A172 (cell line): Measurements from ENCODE around the gene PTGDS. TPM values are rescaled to one million over a fixed set of nuclear protein-coding genes. Genes with fewer than 3 reads are reported as not detected.

Experiments used
- DNase-seq: peaks from one replicate; pipeline ENCODE4 v3.0.0-alpha.2; 2015; ENCODE audit warnings: low spot score
- total RNA-seq: library from RNA; depleted of rRNA; stranded (reverse); fragments of >200 nt; shearing (Covaris generic); gene quantifications from 2 replicates; pipeline ENCODE4 v1.2.3, GENCODE V29; 2014; rRNA removed

PTGDS gene
- total RNA-seq, result 1.6 TPM in 1 of 2 replicates, not detected in the other

DNA sequence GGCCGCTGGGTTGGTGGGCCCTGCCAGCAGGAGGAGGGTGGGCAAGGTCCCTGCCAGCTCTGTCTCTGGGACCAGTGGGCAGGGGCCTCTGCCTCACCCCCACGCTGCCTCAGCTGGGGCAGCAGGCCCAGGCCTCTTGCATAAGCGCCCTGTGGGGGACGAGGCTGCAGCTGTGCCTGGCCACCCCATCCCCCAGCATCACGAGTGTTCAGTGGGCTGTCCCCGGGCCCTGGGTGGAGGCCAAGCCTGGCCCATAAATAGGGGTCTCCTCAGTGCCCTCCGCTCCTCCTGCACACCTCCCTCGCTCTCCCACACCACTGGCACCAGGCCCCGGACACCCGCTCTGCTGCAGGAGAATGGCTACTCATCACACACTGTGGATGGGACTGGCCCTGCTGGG, at the start of gene PTGDS:
PTGDS (plus strand) TSS at position 282 of the 400 bp plus-strand sequence; CDS start at position 357, 75 bp downstream.
- DNase-seq, result no peak

DNA sequence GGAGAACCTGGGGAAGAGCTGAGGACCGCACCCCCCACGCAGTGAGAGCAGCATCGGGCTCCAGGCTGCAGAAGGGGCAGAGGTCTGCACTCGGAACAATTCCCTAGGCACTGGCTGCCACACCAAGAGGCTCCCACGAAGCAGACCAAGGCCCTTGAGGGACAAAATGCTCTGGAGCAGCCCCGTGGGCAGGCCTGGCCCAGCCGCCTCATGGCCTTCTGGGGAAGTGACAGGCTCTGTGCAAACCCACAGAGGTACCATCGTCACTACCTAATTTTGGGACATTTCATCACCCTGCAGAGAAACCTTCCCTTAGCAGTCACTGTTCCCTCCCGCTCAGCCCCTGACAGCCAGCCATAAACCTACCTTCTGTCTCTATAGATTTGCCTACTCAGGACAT, 48.7 kb upstream of the PTGDS start:
- DNase-seq, result no peak

DNA sequence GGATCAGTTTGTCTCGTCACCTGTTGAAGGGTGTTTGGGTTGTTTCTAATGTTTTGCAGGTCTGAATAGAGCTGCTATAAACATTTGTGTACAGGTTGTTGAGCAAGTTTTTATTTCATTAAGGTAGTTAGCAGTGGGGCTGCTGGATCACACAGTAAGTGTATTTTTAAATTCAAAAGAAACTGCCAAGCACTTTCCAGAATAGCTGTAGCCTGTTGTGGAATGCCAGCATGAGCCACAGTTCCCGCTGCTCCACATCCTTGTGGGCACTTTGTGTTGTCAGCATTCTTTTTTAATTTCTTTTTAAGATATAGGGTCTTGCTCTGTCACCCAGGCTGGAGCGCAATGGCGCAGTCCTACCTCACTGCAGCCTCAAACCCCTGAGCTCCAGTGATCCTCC, 47.3 kb upstream of the PTGDS start:
- no peak for DNase-seq

DNA sequence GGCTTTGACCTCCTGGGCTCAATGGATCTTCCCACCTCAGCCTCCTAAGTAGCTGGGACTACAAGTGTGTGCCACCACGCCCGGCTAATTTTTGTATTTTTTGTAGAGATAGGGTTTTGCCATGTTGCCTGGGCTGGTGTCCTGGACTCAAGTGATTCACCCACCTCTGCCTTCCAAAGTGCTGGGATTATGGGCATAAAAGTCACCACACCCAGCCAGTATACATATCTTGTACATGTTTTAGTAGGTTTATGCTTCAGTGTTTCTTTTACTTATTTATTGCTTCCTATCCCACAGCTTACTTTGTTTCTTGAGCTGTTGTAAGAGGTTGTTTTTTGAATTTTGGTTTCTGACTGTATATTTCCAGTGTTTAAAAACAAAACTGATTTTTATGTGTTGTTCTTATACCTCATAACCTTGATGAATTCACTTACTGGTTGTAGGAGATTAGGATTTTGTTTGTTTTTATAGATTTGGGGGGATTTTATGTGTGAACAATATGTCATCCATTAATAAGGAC, 45.6 kb upstream of the PTGDS start:
- no peak for DNase-seq

DNA sequence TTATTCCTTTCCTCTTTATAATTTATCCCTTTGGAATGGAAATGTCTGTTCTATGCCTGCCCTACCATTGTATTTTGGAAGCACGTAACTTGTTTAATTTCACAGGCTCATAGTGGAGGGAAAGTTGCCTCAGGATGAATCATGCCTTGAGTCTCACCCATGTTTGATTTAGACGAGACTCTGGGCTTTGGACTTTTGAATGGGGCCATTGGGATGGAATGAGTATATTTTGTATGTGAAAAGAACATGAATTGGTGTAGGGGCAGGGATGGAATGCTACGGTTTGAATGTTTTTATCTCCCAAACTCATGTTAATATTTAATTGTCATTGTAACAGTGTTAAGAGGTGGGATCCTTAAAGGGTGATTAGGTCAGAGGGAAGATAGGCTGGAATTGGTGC, 43.0 kb upstream of the PTGDS start:
- DNase-seq, result no peak

DNA sequence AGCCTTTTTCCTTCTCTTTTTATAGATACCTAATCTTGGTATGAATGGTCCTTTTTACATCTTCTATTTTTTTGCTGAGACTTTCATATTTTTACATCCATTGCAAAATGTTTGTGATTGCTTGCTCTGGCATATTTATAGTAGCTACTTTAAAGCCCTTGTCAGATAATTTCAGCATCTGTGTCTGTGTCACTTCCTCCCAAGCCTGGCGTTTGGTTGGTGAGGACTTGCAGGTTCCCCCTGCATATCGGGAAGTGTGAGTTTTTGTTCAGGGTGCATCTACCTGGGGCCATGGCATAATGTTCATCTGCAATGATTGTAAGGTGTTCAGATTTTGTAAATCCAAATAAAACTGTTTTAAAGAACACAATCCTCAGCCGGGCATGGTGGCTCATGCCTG, 41.7 kb upstream of the PTGDS start:
- no peak for DNase-seq

DNA sequence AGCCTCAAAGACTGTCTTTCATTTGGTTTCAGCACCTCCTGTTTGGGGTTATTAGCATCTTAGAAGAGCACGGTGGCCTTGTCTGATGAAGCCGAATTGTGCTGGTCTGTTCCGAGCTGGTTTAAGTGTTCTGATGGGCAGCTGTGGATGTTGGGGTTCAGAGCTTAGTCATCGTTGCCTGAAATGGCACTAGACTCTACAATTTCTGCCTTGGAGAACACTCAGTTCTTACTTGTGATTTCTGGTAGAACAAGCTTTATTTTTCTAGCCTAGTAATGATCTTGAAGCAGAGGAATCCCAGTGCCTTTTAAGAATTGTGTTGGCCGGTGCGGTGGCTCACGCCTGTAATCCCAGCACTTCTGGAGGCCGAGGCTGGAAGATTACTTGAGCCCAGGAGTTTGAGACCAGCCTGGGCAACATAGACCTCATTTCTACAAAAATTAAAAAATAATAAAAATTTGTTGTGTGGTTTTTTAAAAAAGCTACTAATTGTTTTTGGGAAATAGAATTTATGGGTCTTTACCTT, 40.6 kb upstream of the PTGDS start:
- no peak for DNase-seq

DNA sequence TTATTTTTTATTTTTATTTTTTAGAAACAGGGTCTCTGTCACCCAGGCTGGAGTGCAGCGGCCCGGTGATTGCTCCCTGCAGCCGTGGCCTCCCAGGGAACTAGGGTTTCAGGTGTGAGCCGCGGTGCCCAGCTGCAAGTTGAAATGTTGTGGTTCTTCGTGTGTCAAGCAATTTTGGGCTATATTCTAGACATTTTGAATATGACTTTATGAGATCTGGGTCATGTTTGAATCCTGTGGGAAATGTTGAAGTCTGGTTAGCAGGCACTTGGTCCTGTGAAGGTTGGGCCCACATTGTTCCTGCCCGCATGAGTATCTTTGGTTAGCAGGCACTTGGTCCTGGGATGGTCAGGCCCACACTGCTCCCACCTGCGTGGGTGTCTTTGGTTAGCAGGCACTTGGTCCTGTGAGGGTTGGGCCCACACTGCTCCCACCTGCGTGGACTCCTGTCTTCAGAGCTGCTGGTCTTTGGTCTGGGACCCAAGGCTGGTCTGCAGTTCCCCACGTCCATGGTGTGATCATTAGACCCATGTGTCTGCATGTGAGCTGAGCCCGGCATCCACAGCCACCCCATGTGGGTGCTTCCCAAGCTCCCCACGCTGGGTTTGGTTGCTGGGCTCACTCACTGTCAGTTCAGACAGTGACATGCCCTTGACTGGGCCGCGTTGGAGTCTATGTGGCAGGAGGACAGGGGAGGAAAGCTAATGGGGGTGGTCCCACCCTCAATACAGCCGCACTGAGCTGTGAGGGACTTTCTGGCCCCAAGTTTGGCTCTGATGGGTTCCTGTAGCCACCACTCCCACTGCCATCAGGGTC, 39.9 kb upstream of the PTGDS start:
- no peak for DNase-seq

DNA sequence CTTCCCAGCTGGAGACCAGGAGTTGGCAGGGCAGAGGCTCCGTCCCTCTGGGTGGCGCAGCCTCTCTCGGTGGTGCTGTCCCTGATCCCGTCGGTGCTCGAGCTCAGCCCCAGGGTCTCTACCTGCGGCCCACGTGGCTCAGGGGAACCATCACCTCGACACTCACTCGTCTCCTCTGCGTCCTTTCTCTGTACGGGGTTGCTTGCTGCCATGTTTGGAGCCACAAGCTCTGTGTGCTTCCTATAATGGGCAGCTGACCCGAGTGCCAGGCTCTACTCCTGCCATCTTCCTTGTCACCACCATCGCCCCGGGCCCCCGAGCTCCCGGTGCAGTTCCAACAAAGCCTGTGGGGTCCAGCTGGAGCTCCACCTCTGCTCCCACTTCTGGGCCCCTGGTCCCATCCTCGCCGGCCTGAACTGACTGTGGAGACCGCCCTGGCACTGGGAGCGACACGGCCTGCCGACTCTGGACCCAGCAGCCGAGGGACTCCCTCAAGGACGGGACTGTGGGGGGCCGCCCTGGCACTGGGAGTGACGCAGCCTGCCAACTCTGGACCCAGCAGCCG, 37.8 kb upstream of the PTGDS start:
- DNase-seq, result no peak

DNA sequence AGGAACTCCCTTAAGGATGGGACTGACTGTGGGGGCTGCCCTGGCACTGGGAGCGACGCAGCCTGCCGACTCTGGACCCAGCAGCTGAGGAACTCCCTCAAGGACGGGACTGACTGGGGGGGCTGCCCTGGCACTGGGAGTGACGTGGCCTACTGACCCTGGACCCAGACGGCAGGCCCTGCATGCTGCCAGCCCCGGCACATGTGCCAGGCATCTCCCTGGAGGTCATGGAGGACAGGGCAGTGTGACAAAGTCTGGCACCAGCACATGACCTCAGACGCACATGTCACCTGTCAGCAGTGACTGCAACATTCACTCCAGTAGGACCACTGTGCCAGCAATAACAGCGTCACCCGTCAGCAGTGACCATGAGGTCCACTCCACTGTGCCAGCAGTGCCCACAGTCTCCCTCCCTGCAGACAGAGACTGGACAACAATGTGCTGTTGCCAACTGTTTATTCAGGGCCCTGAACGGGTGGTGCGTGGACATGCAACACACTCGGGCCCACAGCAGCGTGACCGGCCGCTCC, 37.2 kb upstream of the PTGDS start:
- DNase-seq, result no peak

DNA sequence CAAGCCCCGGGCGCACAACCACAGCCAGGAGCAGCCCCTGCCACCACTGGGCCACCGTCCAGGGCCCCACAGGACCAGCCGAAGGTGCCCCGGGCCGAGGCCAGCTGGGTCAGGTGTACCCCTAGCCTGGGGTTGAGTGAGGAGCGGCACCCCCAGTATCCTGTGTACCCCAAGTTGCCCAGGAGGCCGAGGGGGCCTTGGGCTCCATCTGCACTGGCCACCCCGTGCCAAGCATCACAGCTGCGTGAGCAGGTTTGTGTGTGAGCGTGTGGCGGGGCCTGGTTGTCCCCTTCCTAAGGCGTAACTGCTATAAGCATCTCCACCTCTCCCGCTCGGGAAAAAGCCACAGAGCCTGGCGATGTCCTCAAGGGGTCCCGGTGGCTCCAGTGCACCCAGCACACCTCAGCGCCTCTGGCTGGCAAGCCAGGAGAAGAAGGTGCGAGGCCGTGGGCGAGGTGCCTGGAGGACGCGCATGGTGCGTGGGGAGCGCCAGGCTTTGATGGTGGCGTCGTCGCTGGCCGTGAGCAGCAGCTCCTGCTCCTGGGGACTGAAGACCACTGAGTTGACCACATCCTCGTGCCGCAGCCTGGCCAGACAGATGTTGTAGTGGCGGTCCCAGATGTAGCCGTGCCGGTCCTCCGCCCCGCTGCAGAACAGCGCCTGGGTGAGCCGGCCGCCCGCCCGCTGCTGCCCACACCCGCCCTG, 36.6 kb upstream of the PTGDS start:
- no peak for DNase-seq

DNA sequence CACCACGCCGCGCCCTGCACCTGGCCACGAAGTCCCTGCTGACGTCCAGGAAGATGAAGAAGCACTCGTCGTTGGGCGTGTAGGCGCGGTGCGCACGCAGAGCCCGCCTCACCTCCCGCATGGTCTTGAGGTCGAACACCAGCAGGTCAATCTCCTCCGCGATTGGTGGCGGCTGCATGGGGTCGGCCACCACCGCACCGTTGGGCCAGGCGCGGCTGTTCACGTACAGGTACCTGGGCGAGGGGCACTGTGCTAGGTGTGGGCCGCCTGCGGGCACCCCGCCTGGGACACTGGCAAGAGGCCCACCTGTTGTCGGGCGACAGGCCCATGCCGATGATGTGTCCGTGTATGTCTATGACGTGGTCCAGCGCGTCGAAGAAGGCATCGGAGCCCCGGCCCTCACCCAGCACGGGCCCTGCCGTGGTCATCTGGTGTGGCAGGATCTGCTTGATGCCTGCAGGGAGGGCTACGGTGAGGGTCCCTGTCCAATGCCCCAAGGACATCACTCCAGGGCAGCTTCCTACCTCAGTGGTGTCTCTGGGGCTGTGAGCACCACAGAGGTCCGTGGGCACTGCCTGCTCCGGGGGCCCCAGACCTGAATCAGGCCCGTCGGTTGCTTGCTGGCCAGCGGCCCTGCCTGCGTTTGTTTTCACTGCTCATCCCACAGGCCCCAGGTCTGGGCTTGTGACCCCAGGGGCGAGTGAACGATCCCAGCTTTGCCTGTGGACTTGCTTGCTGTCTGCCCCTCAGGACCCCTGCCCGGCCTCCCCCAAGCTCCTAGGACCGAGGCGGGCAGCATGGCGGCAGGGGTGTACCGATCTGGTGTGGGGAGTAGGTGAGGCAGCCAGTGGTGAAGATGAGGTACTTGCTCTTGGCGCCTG, 35.8 kb upstream of the PTGDS start:
- no peak for DNase-seq

DNA sequence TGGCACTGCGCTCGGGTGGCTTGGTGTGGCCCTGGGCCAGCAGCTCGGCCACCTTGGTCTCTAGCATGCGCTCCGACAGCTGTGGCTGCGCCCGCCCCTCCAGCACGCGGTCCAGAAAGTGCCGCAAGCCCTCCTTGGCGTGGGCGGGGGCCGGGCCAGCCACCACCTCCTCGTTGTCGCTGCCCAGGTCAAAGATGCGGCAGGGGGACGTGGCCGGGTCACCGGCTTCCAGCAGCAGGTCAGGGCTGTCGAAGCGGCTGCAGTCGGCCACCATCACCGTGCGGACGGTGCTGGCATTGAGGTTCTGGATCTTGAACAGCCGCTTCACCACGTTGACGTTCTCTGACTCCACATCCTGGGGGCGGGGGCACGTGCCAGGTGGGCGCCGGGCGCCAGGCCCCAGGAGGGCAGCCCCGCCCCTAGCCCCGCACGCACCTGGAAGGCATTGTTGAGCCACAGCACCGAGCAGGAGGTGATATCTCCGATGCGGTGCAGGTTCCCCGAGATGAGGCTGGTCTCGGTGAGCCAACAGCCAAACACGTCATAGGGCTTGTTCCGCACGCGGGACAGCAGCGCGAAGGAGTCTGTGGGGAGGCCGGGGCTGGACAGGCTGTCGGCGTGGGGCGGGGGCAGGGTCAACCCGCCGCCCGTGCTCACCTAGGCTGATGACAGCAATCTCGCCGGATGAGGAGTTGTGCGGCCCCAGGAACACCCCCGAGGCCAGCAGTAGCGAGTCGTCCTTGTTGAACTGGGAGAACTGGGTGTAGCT, 35.0 kb upstream of the PTGDS start:
- DNase-seq, result no peak

DNA sequence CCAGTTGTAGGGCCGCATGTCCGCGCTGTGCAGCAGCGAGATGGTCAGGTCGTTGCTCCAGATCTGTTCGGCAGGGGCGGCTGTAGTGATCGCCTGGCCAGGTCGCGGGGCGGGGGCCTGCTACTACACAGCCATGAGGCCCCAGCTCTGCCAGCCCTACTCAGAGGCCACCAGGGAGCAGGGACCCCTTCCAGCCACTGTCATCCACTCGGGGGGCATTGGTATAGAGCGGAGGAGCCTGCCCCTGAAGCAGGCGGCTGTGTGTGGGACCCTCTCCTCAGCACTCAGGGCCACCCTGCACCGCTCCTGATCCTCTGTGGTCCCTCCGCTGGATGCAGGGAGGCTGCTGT, 34.4 kb upstream of the PTGDS start:
- no peak for DNase-seq

DNA sequence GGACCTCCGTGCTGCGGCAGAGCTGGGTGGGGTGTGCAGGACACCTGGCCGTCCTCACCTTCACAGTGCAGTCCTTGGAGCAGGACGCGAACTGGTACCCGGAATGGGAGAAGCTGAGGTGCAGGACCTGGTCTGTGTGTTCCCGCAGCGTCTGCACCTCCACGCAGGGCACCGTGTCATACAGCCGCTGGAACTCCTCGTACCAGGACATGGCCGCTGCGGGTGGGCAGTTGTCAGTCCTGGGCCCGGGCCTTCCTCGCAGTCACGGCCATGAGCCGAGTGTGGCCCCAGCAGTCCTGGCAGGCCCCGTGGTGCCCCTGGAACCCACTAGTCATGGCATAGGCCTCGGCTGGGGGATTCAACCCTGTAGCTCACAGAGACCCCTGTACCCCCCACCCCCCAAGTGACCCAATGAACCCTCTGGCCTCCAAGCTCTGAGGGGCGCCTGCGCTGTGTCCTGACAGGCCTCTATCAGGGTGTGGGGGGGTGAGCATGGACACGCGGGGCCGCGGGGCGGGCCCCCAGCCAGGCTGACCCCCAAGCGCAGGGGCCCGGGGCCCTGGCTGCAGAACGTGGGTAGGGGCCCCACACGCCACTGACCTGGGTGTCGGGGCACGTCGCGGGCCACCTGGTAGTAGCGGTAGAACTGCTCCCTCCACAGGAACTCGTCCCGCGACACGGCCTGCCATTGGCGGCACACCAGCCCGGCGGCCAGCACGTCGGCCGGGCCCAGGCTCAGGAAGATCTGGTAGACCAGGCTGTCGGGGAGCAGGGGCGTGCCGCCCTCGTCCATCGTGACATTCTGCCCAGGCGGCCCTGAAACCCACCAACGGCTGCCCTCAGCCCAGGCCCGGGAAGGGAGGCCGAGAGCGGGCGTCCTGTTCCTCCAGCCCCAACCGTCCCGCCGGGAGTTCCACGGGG, 33.8 kb upstream of the PTGDS start:
- peak; percentile 46 for DNase-seq

DNA sequence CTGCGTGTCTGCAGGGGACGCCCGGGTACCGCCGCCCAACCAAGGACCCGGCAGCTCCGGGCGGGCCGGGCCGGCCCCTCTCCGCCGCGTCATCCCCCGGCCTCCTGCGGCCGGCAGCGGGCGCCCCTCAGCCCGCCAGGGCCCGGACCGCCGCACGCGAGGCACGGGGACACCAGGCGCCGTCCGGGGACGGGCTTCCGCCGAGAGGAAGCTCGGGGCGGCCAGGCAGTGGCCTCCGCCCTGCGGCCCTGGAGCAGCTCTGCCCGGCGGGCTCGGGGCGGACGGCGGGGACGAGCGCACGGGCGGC, 33.1 kb upstream of the PTGDS start:
- no peak for DNase-seq

DNA sequence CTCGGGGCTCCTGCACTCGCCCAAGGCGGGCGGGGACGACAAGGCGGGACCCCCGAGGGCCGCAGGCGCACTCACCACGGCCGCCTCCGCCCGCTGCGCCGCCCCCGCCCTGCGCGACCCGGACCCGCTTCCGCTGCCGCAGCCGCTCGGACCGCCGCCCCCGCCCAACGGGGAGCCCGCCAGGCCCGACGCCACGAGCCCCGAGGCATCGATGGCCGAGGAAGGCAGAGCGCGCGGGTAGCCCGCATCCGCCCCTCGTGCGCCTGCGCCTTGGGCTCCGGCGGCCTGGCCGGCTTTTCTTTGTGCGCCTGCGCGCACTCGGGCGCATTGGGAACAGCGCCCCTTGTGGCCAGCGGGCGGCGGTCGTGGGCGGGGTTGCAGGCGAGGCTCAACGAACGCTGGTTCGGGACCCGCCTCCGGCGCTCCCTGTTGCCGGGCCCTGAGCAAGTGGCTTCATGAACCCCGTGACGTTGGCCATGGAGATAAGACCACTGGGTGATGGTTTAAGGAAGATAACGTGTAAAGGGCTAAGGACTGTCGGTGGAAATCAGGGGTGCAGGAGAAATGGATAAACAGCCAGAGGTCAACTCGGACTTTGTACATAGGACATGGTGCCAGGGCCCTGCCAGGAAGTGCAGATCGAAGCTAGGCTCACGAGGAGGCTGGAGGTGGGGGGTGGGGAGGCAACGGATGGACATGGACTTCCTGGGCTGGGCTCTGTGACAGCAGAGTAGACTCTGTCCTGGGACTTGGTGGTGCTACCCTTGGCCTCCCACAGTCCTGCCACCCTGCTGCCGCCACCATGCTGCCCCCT, 32.6 kb upstream of the PTGDS start, which contains the start of the genes C8G and FBXW5:
C8G (plus strand) TSS at position 725 of the 814 bp plus-strand sequence; CDS start at position 803, 78 bp downstream.
FBXW5 (minus strand) TSS at position 220 of the 814 bp plus-strand sequence. CDS start 655 bp downstream, outside the sequence.
- peak; percentile 90 for DNase-seq
